HepG2 (cell line): Measurements from ENCODE around the gene NAT9. TPM values are rescaled to one million over a fixed set of nuclear protein-coding genes. Genes with fewer than 3 reads are reported as not detected.

Source experiments
- ARID2 ChIP-seq: sonication (generic); formaldehyde crosslinking; IDR thresholded peaks from 2 replicates; pipeline ENCODE4 v1.8.1; 2022; ENCODE audit warnings: mild to moderate bottlenecking, missing genetic modification reagents, borderline replicate concordance
- ATRX ChIP-seq: sonication (generic); formaldehyde crosslinking; IDR thresholded peaks from 2 replicates; pipeline ENCODE4 v1.4.0; 2020; ENCODE audit warnings: missing genetic modification reagents, borderline replicate concordance
- ESRRA ChIP-seq: sonication (generic); formaldehyde crosslinking; IDR thresholded peaks from 2 replicates; pipeline ENCODE4 v1.5.1; 2020; ENCODE audit warnings: mild to moderate bottlenecking, low read depth, missing genetic modification reagents
- GMEB1 ChIP-seq: sonication (generic); formaldehyde crosslinking; IDR thresholded peaks from 2 replicates; pipeline ENCODE4 v1.5.1; 2020; ENCODE audit warnings: missing genetic modification reagents, mild to moderate bottlenecking, borderline replicate concordance
- HNF4G ChIP-seq, 2 experiments: sonication (generic) in 1 of 2; formaldehyde crosslinking in 1 of 2; IDR thresholded peaks; 2 replicates each; pipeline versions ENCODE4 v1.4.0 to v1.6.1; 2011 to 2020; ENCODE audit warnings: borderline replicate concordance in 2 of 2, low read depth in 2 of 2, mild to moderate bottlenecking in 2 of 2, low read length in 1 of 2, missing genetic modification reagents in 1 of 2, moderate library complexity in 1 of 2
- KLF11 ChIP-seq: IDR thresholded peaks from 2 replicates; pipeline ENCODE4 v1.6.1; 2016; ENCODE audit warnings: missing compliant biosample characterization
- MTERF4 ChIP-seq: sonication (generic); formaldehyde crosslinking; IDR thresholded peaks from 2 replicates; pipeline ENCODE4 v1.8.0; 2023; ENCODE audit warnings: mild to moderate bottlenecking, missing genetic modification reagents
- PRPF4 ChIP-seq: fragments of 200-400 bp; formaldehyde crosslinking; IDR thresholded peaks from 2 replicates; pipeline ENCODE4 v1.6.1; 2016; ENCODE audit warnings: low read length, low read depth; ENCODE audit not compliant: poor library complexity, severe bottlenecking
- RAD51 ChIP-seq: fragments of 450-650 bp; IDR thresholded peaks from 2 replicates; pipeline ENCODE4 v1.6.1; 2016; ENCODE audit warnings: borderline replicate concordance
- RBAK ChIP-seq: sonication (generic); formaldehyde crosslinking; IDR thresholded peaks from 2 replicates; pipeline ENCODE4 v1.5.1; 2020; ENCODE audit warnings: mild to moderate bottlenecking, missing genetic modification reagents
- REST ChIP-seq, 2 experiments: IDR thresholded peaks; 2 replicates each; pipeline ENCODE4 v1.6.1; 2011 to 2012; ENCODE audit warnings: low read length in 2 of 2, borderline replicate concordance in 1 of 2, low read depth in 1 of 2, mild to moderate bottlenecking in 1 of 2, moderate library complexity in 1 of 2
- SMAD9 ChIP-seq: sonication (generic); formaldehyde crosslinking; IDR thresholded peaks from 2 replicates; pipeline ENCODE4 v1.5.1; 2020; ENCODE audit warnings: mild to moderate bottlenecking, missing genetic modification reagents
- SOX6 ChIP-seq, 2 experiments: fragments of 450-650 bp in 1 of 2; sonication (generic) in 1 of 2; formaldehyde crosslinking in 1 of 2; IDR thresholded peaks; 2 replicates each; pipeline versions ENCODE4 v1.4.0 to v1.6.1; 2017 to 2020; ENCODE audit warnings: antibody characterized with exemption in 1 of 2, mild to moderate bottlenecking in 1 of 2, missing genetic modification reagents in 1 of 2
- UBTF ChIP-seq: sonication (generic); formaldehyde crosslinking; IDR thresholded peaks from 2 replicates; pipeline ENCODE4 v1.4.0; 2020; ENCODE audit warnings: mild to moderate bottlenecking, missing genetic modification reagents
- ZFP36L1 ChIP-seq: sonication (generic); formaldehyde crosslinking; IDR thresholded peaks from 2 replicates; pipeline ENCODE4 v1.8.0; 2022; ENCODE audit warnings: mild to moderate bottlenecking, missing genetic modification reagents, moderate library complexity
- ZFP82 ChIP-seq: sonication (generic); formaldehyde crosslinking; IDR thresholded peaks from 2 replicates; pipeline ENCODE4 v1.5.1; 2020; ENCODE audit warnings: mild to moderate bottlenecking, missing genetic modification reagents, borderline replicate concordance
- ZNF282 ChIP-seq: fragments of 450-650 bp; IDR thresholded peaks from 2 replicates; pipeline ENCODE4 v1.6.1; 2018; ENCODE audit not compliant: partially characterized antibody
- ZNF567 ChIP-seq: sonication (generic); formaldehyde crosslinking; IDR thresholded peaks from 2 replicates; pipeline ENCODE4 v1.8.1; 2023; ENCODE audit warnings: mild to moderate bottlenecking, missing genetic modification reagents, borderline replicate concordance
- ZNF660 ChIP-seq: sonication (generic); formaldehyde crosslinking; IDR thresholded peaks from 2 replicates; pipeline ENCODE4 v1.5.1; 2020; ENCODE audit warnings: mild to moderate bottlenecking, low read depth, missing genetic modification reagents, borderline replicate concordance
- polyA plus RNA-seq, 8 experiments: library from polyadenylated mRNA; depleted of rRNA in 3 of 8; stranded (reverse) in 7 of 8; unstranded in 1 of 8; fragments of >200 nt; fragmentation: Illumina TruSeq in 4 of 8; extraction: Trizol in 4 of 8; gene quantifications; 2 replicates each; pipeline versions ENCODE4 v1.2.1 to v1.2.3, GENCODE V29; 2011 to 2016; ENCODE audit warnings: low read depth in 4 of 8, missing spikeins in 1 of 8, mixed read lengths in 1 of 8; ENCODE audit not compliant: insufficient read depth in 1 of 8
- total RNA-seq, 5 experiments: library from RNA; depleted of rRNA; stranded (reverse); fragments of >200 nt; fragmentation: Illumina TruSeq; extraction: Trizol; gene quantifications; 2 replicates each; pipeline ENCODE4 v1.2.3, GENCODE V29; 2016; ENCODE audit warnings: low read depth in 1 of 5

Gene NAT9
- total and polyA plus RNA-seq, 2 of the 13 experiments (the other 11 are each of a cell fraction or from before 2014, with no cell fraction given), result 39.7 to 44.2 TPM

- TF ChIP-seq HNF4G (IDR thresholded peaks at IDR 0.05; ENCODE audit: borderline replicate concordance, low read depth, low read length) (peak; percentile 100), HNF4G (CRISPR knock-in tag; IDR thresholded peaks at IDR 0.05; ENCODE audit: borderline replicate concordance, low read depth) (peak; percentile 99), ZFP36L1 (CRISPR knock-in tag) (no peak), PRPF4 (peak; percentile 18), GMEB1 (CRISPR knock-in tag) (peak; percentile 39; the same call in 1 of the 2 replicates), ARID2 (CRISPR knock-in tag) (peak; percentile 38; the same call in 1 of the 2 replicates), MTERF4 (CRISPR knock-in tag) (peak; percentile 38; the same call in 1 of the 2 replicates), ZNF567 (peak; percentile 86), UBTF (CRISPR knock-in tag) (peak; percentile 72), ZNF282 (no peak), SMAD9 (0 out of 2 replicates have a peak, but pooled peaks have one; percentile 67), ESRRA (peak; percentile 93), REST (IDR thresholded peaks at IDR 0.05; ENCODE audit: borderline replicate concordance in 1 of 2, low read depth in 1 of 2, low read length in 2 of 2) (peak in 1 of 2 experiments; percentile 70; a peak in 2 of 4 replicates), SOX6 (IDR thresholded peaks at IDR 0.05) (no peak), SOX6 (CRISPR knock-in tag; IDR thresholded peaks at IDR 0.05) (peak; percentile 95), ZFP82 (no peak), KLF11 (CRISPR knock-in tag) (peak; percentile 60; the same call in 1 of the 2 replicates), RAD51 (no peak), ATRX (no peak), ZNF660 (CRISPR knock-in tag) (no peak), RBAK (CRISPR knock-in tag) (0 out of 2 replicates have a peak, but pooled peaks have one; percentile 33)
Observed at GRCh38 chr17:74750327-74751069, 25.6 kb downstream of the NAT9 start (continued).
